Renal cortical epithelial cell (primary cell): Measurements from ENCODE around the gene DUSP16. TPM values are rescaled to one million over a fixed set of nuclear protein-coding genes. Genes with fewer than 3 reads are reported as not detected.
"Not testable (repeated sequence)": the region's sequence is repeated elsewhere in the genome, so short reads cannot be mapped to it uniquely, and the experiment has no call there.

Source experiments
- DNase-seq: peaks from one replicate; pipeline ENCODE4 v3.0.0-alpha.2; 2011; ENCODE audit warnings: low read depth
- total RNA-seq: library from RNA; depleted of rRNA; stranded (reverse); fragments of >200 nt; gene quantifications from 2 replicates; pipeline ENCODE4 v1.2.3, GENCODE V29; 2014

DUSP16 gene
- total RNA-seq, 1 donor from 2014 or later, result 24.7 TPM

DNA sequence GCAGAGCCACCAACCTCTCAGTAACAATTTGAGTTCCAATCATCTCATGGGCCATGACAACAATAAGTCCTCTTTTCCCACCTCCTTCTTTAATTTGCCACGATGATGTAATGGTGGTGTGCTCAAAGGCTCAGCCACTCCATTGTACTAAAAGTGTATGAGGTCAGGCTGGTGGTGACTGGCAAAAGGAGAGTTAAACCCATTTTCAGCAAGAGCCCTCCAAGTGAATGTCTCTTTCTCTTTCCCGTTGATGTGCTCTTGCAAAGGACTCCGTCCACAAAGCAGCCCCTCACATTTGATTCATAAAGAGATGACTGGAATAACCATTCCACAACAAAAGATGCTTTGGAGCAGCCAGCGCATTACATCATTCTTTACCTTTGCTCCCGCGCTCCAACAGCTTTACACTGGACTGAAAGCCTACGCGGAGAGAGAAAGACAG is 41.6 kb downstream of the DUSP16 start:
- DNase-seq, result no peak

DNA sequence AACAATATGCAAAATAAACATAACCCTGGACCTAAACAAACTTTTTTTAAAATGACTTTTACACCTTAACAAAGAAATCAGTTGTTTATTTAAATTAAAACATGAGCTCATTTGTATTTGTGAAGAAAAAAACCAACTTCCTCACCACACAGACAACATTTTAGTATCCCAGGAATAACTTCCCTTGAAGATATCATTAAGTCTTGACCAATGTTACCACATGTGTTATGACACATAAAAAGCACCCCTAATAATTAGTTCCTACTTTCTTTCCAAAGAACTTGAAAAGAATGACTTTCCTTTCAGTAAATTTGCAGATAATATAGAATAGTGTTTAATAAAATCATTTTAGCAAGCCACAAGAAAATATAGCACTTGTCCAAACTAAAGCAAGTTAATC is 42.4 kb downstream of the DUSP16 start:
- DNase-seq, result no peak

DNA sequence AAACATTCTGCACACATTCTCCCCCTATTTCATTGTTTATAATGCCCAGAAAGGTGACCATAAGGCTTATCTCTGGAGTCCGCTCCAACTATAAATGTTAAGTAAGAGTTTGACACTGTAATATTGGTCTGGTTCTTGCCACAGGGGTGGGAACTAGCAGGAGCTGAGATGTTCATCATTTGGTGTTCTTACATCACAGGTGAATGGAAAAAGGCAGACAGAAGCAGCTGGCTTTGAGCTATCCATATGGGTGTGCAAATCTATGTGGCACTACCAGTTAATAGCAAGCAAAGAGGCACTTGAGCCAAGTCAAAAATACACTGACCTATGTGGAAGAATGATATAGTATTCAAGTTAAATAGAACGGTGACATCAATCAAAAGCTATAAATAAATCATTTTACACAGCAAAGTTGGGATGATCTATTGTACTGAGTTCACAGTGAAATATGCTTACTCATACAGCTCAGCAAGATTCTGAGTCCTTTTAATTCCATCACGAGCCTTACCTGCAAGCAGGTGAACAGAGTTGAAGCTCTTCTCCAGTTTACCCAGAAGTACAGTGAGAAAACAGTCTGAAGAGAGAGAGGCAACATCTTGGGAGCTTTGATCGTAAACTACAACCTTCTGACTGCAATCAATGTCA is 43.2 kb downstream of the DUSP16 start:
- no peak for DNase-seq

DNA sequence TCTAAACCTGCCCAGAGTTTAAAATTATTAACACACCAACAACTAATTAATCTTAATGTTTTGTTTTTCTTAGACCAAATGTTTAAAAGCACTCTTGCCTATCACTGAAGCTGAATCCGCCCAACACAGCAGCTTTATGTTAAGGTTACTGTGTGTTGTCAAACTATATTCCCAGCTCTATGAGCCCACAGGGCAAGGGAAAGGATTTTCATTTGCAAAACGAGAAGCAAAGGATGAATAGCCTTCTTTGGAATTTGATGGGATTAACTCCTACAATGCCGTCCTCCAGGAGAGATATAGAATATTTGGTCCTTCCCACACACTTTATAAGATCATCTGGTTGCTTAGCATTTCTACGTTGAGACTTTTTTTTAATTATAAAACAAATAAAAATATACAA is 43.7 kb downstream of the DUSP16 start:
- DNase-seq, result no peak

DNA sequence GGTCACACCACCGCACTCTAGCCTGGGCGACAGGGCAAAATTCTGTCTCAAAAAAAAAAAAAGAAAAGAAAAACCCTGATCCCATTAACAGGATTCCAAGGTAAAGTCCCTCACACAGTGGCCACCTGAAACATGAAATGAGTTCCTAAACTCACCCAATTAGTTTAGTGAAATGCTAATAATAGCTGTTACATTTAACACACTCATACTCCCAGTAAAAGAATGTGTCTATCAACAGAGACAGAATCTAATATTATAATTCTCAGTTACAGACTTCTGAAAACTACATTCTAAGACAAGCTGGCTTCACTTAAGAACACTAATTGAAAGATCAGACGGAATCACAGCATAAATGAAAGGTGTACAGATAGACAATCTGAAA is 44.2 kb downstream of the DUSP16 start:
- no peak for DNase-seq

DNA sequence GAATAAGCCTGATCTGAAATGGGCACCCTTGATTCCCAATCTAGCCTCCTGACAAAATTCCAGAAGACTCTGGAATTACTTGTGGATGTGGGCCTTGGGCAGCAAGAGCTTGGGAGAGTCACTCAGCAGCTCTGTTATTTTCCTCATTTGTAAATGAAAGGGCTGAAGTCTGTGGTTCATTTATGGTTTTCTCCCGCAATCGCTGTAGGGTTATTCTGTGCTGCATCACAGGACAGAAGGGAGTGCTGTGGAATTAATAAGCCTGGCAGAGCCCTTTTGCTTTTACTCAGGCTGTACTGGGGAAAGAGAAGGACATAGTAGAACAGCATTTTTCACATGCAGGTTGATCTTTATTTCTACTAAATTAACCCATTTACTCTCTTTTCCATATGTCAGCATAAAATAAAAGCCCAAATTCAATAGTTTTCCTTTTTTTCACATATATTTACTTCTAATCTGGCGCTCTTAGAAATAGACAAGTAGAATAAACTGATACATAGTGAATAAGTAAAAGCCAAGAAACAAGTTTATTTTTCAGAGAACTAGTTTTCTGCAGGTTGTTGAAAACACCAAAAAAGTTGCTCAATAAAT is 49.2 kb downstream of the DUSP16 start:
- peak; percentile 73 for DNase-seq

DNA sequence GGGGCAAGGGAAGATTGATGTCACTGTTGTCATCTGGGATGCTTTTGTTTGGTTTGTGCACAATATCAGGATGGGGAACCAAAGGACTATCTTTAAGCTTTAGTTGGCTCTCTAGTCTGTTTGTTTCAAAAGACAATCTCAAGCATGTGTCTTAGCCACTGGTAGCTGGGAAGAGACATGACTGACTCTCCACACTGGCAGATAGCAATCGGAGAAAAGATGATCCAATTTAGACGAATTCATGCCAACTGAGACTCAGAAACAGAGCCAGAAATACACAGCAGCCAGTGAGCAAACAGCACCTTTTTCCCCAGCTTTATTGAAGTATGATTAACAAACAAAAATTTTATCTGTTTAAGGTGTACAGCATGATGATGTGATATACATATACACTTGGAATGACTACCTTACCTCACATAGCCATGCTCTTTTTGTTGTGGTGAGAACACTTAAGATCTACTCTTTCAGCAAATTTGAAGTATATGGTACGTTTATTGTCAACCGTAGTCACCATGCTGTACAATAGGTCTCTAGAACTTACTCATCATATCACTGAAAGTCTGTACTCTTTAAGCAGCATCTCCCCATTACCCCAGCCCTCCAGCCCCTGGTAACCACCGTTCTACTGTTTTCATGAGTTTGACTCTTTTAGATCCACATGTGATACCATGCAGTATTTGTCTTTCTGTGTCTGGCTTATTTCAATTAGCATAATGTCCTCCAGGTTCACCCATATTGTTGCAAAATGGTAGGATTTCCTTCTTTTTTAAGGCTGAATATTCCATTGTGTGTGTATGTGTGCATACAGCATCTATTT is 50.6 kb downstream of the DUSP16 start:
- no peak for DNase-seq

DNA sequence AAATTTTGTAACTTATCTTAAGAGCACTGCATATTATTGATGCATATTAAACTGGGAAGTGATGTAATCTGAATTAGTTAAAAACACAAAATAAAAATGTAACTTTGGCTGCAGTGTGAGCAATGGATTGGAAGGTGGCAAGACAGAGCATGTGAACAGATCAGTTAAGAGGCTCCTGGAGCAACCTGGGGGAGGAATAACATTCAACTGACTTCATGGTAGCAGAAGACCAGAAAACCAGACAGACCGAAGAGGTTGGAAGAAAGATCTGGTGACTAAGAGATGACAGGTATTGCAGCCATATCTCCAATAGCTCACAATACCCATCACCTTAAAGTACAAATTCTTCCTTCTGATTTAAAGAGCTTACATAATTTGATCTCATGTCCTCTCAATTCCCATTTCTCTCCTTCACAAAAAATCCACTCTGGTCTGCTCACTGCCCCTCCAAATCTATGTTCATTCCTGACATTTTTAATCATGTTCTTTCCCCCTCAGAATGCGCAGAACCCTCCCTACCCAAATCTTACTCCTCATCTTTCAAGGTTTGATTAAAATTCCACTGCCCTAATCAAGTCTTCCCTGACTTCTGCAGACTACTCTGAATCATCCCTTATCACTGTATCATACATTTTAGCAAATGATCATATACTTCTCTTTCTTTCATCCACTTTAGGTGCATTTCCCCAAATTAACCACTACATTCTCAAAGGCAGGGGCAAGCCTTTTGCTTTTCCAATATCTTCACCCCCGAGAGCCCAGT is 51.5 kb downstream of the DUSP16 start:
- DNase-seq, result peak; percentile 37

DNA sequence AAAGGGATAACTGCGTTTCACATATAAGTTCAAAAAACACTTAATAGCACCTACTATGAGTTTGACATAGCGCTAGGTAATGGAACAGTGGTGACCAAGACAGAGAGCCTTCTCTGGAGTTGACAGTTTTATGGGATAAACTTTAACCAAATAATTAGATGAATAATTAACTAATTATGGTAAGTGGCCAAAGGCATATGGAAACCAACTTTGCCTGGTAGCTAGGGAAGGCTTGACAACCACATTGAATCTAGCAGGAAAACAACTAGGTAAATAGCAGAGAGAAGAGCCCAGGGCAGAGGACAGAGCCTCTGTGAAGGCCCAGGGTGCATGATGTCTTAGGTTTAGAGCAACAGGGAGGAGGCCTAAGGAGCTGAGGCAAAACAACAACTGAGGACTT is 52.1 kb downstream of the DUSP16 start:
- DNase-seq, result peak; percentile 69

DNA sequence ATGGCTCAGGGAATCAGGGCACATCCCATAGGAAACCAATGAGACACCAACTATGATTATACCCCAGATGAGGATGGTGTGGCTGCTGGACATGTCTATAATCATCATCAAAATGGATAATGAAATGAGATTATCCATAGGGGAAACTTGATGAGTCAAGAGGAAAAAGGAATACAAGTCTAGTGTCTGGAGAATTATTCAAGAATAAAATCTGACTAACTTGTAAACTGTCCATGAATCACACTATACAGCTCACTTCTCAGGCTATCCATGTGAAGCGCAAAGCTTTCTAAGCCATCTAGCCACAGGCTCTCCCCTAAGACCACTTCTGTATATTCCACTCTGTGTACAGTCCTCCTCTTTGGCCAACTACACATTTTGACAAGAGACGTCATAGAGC is 52.5 kb downstream of the DUSP16 start:
- peak; percentile 84 for DNase-seq

DNA sequence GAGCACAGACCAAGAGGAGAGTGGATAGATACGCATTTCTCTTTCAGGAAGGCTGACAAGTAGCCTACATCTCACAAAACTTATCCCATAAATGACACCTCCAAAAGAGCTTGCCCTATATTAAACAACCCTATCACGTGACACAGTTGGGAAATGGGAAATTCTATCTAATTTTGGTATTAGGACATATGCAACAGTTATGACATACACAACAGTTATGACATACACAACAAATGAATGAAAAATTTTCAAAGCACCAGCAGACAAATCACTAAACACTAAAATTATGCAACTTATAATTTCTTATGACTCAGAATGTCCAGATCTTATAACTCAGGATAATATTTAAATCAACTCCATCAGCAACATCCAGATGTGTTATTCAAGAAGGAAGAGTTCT is 54.1 kb downstream of the DUSP16 start:
- no peak for DNase-seq

DNA sequence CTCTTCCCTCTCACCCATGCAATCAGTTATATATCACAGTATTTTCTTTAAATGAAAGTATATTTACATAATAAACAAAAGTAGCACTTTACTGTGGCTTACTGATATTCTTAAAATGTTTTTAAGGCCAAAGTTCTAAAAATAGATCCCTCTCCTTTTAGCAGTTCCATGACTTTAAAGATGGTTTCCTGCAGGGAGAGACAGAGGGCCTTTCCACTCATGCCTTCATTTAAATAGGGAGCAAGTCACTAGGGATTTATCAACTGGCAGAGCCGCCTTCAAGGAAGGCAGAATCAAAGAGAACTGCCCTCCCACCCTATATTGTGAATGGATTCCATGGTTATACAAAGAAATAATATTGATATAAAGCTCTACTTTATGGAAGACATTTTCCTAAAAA is 55.5 kb downstream of the DUSP16 start:
- no peak for DNase-seq

DNA sequence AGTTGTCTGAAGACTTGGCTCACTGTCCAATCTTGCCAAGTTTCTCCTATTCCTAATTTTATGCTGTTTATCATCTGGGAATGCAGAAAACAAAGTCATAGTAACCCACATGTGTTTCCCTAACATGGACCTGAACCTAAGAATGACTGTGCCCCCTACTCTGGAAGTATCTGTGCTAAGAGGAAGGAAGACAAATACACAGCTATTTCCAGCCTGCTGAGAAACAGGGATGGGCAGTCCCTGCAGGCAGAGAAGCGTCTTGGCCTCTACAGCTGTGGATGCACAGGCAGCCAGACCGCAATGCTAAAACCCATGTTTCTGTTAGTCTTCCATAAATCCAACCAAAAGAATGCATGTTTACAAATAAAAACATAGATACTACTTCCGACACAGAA is 56.2 kb downstream of the DUSP16 start:
- no peak for DNase-seq

DNA sequence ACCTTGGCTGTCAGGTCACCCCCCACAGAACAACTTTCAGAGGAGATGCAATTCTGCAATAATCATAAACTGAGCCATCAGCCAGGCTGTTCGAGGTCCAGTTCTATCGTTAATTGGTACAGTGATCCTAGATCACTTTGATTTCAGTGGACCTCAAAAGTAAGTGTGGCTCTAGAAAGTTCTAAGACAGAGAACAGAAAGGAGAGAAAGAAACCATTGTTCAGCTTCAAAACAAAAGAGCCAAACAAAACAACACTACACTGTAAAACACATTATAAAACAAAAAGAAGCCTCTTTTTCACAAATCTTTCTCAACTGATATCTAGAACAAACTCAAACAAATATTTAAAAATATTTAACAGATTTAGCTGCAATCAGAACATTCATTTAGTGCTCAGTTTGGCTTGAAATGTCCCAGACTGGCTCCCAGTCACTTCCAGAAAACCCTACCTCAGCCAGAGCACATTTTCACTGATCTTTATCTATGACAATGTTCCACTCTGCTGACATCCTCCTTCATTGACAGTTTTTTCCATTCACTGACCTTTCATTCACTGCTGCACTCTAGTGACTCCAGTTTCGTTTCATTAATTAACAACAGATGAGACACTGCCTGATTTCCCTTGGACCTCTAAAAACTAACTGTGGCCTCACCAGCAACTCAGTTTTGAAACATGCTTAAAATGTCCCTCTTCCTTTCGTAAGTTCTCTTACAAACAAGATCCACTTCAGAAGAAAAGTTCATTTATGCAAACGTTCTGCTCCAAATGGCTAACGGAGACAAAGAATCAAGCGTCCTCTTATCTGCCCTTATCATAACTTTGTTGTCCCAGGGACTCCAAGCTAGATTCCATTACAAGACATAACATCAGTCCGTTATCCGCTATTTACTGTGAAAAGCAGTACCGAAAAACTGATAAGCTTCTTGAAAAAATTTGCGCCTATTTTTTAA is 56.8 kb downstream of the DUSP16 start:
- DNase-seq, result peak; percentile 71

DNA sequence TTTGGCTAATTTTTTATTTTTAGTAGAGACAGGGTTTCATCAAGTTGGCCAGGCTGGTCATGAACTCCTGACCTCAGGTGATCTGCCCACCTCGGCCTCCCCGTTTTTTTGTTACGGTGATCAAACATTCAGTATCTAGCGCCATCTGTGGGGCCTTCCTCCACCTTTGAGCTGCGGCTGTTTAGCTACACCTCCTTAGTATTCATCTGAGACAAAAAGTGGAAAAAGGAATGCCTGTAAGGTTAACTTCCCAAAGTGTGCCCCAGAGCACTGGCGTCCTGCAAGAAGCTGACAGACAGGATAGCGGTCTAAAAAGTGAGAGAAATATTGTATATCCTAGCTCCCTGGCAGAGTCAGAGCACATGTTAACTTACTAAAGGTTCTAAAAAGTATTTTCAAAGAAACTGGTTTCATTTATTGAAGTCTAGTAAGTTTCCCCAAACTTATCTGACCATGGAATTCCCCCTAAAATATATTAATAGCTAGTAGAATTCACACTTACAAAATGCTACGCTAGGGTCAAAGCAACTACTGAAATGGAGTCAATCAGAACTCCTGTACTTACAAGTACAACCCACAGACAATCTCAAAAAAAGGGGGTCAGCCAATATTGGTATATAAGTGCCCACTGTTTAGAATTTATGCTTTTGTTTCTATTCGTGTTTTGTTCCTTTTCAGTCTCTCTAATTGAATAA is 59.1 kb downstream of the DUSP16 start:
- no peak for DNase-seq

DNA sequence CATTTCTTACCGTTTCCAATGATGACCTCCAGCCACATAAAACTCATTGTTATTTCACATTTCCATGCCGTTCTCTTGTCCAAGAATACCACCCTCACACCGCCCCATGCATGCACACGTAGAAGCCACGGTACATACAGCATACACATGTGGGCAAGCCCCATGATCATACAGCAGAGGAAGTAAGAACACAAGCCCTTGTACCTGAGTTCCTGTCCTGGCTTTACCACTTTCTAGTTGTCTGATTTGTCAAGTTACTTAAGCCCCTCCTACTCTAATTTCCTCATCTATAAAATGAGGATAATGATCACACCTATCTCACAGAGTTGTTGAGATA is 59.9 kb downstream of the DUSP16 start:
- no peak for DNase-seq

DNA sequence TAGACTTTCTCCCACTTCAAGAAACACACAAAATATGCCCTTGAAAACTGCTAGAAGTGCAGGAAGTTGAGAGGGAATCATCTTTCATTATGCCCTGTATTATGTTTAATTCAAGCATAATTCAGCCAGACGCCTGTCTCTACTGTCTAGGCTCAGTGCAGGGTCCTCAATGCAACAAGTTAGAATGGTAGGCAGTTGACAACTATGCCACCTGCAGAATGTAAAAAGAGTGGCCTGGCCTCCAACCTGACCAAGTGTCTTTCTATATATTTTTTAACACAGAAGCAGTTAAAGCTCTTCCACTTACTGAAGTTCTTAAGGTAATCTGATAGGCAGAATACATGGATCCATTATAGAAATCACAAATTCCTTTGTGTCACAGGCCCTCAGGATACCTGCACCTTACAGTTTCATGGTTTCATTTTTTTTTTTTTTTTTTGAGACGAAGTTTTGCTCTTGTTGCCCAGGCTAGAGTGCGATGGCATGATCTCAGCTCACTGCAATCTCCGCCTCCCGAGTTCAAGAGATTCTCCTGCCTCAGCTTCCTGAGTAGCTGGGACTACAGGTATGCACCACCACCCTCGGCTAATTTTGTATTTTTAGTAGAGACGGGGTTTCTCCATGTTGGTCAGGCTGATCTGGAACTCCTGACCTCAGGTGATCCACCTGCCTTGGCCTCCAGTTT is 60.4 kb downstream of the DUSP16 start:
- DNase-seq, result not testable (repeated sequence)

DNA sequence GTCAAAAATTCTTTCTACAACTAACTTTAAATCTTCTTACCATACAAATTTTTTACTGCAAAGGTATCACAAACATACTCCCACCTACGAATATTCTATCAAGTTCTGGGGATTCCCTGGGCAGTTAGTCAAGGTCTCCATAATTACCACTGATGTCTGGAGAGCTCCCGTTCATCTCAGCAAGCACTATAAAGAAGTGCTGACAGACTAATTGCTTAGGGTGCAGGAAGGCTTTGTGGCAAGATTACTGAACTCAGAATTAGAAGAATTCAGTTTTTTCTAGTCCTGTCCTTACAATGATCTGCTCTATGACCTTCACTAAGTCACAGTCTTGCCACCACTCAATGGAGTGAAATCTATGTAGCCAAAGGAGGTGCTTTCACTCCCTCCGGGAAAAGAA is 61.5 kb downstream of the DUSP16 start:
- no peak for DNase-seq

DNA sequence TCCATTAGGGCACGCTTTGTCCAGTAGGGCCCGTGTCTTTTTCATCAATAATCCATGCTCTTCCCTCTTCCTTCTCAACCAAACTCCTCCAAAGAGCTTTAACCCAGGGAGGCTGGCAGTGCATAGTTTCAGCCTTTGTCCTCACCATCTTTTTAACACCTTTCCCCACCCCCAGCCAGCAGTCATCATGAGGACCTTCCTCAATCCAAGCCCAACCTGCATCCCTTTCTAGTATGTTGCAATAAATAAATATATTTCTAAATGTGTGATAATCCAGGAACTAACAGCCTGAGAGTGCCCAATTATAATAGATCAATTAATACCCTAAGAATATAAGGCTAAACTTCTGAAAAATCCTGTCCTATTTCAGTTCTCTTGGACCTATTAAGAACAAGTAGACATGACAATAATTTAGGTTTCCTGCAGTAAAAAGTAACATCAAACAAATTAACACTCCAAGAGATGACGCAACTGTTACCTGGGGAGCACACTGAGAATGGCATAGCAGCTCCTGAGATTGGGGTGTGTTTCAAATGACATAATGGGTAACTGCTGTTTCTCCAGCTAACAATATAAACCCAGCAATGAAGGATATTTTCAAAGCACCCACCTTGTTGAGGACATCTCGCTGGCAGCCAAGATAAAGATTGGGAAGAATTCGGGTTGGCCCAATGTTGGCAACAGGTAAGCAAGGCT is 62.6 kb downstream of the DUSP16 start:
- no peak for DNase-seq

DNA sequence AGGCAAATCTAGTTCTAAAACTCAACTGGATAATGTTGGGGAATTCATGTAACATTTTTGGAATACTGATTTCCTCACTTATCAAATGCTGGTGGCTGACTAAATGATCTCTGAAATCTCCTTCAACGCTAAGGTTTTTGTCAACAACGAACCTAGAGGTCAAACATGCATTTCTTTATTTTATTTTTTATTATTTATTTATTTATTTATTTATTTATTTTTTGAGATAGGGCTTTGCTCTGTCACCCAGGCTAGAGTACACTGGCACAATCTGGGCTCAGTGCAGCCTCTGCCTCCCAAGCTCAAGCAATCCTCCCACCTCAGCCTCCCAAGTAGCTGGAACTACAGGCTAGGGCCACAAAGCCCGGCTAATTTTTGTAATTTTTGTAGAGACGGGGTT is 64.5 kb downstream of the DUSP16 start:
- no peak for DNase-seq
